GM21786 (cell line): ENCODE data around the gene WASF2.

Experiments
- ATAC-seq: cut with Tn5 transposase; IDR thresholded peaks from one replicate; pipeline ENCODE4 v1.9.1; 2021; ENCODE audit not compliant: unreplicated experiment

The WASF2 gene

GRCh38 chr1:27522432-27523336 lies 32.7 kb upstream of the WASF2 start:
- ATAC-seq: no peak

GRCh38 chr1:27521861-27522431 lies 32.0 kb upstream of the WASF2 start:
- ATAC-seq: no peak

- ATAC-seq: no peak
Observed at GRCh38 chr1:27521336-27521831, 31.4 kb upstream of the WASF2 start.

GRCh38 chr1:27520651-27521050 lies 30.7 kb upstream of the WASF2 start:
- no peak for ATAC-seq

GRCh38 chr1:27519331-27520258 lies 29.6 kb upstream of the WASF2 start:
- ATAC-seq: no peak

- no peak for ATAC-seq
Observed at GRCh38 chr1:27518808-27519207, 28.8 kb upstream of the WASF2 start.

GRCh38 chr1:27517907-27518718 lies 28.1 kb upstream of the WASF2 start:
- no peak for ATAC-seq

- ATAC-seq: no peak
Observed at GRCh38 chr1:27517301-27517700, 27.3 kb upstream of the WASF2 start.

- no peak for ATAC-seq
Observed at GRCh38 chr1:27515626-27516025, 25.7 kb upstream of the WASF2 start.

- no peak for ATAC-seq
Observed at GRCh38 chr1:27513958-27514357, 24.0 kb upstream of the WASF2 start.

- no peak for ATAC-seq
Observed at GRCh38 chr1:27513528-27513927, 23.6 kb upstream of the WASF2 start.

- no peak for ATAC-seq
Observed at GRCh38 chr1:27509127-27510080, 19.4 kb upstream of the WASF2 start.

GRCh38 chr1:27507960-27508665 lies 18.1 kb upstream of the WASF2 start:
- no peak for ATAC-seq

- ATAC-seq: no peak
Observed at GRCh38 chr1:27506703-27507102, 16.7 kb upstream of the WASF2 start.

GRCh38 chr1:27505420-27505680 lies 15.4 kb upstream of the WASF2 start:
- ATAC-seq: no peak

- ATAC-seq: no peak
Observed at GRCh38 chr1:27504588-27505419, 14.8 kb upstream of the WASF2 start.

GRCh38 chr1:27503844-27504587 lies 14.0 kb upstream of the WASF2 start:
- ATAC-seq: no peak
